ENCODE results near the gene SUCLG2.

DNA sequence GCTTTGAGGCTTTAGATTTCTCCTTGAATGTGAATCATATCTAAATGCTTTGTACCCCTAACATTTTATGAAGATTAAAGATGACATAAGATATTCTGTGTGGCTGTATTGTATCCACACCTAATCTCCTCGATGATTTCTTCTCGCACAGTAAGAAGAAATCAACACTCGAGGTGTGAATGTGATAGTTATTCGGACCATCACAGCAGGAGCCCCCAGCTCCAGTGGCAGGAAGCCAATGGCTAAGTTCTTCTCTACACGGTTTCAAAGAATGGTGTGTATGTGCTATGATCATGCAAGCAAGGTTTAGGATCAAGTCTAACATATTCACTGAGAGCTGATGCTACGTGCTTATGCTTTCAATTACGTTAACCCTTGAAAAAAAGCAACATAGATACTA lies 271.0 kb downstream of the SUCLG2 start:
- TF ChIP-seq, protein P1, sequence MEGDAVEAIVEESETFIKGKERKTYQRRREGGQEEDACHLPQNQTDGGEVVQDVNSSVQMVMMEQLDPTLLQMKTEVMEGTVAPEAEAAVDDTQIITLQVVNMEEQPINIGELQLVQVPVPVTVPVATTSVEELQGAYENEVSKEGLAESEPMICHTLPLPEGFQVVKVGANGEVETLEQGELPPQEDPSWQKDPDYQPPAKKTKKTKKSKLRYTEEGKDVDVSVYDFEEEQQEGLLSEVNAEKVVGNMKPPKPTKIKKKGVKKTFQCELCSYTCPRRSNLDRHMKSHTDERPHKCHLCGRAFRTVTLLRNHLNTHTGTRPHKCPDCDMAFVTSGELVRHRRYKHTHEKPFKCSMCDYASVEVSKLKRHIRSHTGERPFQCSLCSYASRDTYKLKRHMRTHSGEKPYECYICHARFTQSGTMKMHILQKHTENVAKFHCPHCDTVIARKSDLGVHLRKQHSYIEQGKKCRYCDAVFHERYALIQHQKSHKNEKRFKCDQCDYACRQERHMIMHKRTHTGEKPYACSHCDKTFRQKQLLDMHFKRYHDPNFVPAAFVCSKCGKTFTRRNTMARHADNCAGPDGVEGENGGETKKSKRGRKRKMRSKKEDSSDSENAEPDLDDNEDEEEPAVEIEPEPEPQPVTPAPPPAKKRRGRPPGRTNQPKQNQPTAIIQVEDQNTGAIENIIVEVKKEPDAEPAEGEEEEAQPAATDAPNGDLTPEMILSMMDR (IDR thresholded peaks at IDR 0.05) = no peak
- no peak for TF ChIP-seq POLR2A (IDR thresholded peaks at IDR 0.05)
